Testis (tissue), 3 donors: Measurements from ENCODE around the gene GRIN1. TPM values are rescaled to one million over a fixed set of nuclear protein-coding genes. Genes with fewer than 3 reads are reported as not detected.

Source experiments
- DNase-seq: peaks from one replicate; pipeline ENCODE4 v3.0.0-alpha.2; 2019
- H3K27ac ChIP-seq, 2 donors: fragments of 200-600 bp; sonication (generic); one replicate each; pipeline ENCODE4 v1.5.1; 2019
- H3K27me3 ChIP-seq: fragments of 200-600 bp; sonication (generic); one replicate; pipeline ENCODE4 v1.5.1; 2019
- H3K36me3 ChIP-seq: fragments of 200-600 bp; sonication (generic); one replicate; pipeline ENCODE4 v1.5.1; 2017; ENCODE audit warnings: low read depth; ENCODE audit errors: missing control alignments
- H3K4me1 ChIP-seq: fragments of 200-600 bp; sonication (generic); one replicate; pipeline ENCODE4 v1.5.1; 2019
- H3K4me3 ChIP-seq, 2 donors: fragments of 200-600 bp; sonication (generic); one replicate each; pipeline ENCODE4 v1.5.1; 2017 to 2019
- H3K9me3 ChIP-seq: fragments of 200-600 bp; sonication (generic); one replicate; pipeline ENCODE4 v1.5.1; 2017
- CTCF ChIP-seq, 3 experiments: fragments of 450-650 bp in 2 of 3; fragments of 200-600 bp in 1 of 3; sonication (generic) in 1 of 3; IDR thresholded peaks; one replicate each; pipeline ENCODE4 v1.5.1; 2016 to 2019; ENCODE audit warnings: antibody characterized with exemption in 3 of 3, mild to moderate bottlenecking in 2 of 3, moderate library complexity in 1 of 3
- POLR2A ChIP-seq: fragments of 450-650 bp; IDR thresholded peaks from one replicate; pipeline ENCODE4 v1.6.1; 2017; ENCODE audit warnings: antibody characterized with exemption, mild to moderate bottlenecking, moderate library complexity
- WGBS, 2 donors: methylation state at CpG; one replicate each; pipeline ENCODE4 v1.1.5; 2018; 5-methylcytosine and 5-hydroxymethylcytosine counted together
- intact Hi-C: fragments of 100-400 bp; cut with DNase I; formaldehyde crosslinking; loops from one replicate; pipeline ENCODE4 v1.15.1; 2023; ENCODE audit warnings: low total_unique reads
- polyA plus RNA-seq: library from polyadenylated mRNA; stranded (reverse); fragments of 350-450 nt; fragmentation: Illumina TruSeq; extraction: RNeasy Lipid Tissue Mini Kit (QIAGEN cat#74804); gene quantifications from one replicate; pipeline ENCODE4 v1.2.3, GENCODE V29; 2014; ENCODE audit warnings: low read depth, low replicate concordance; ENCODE audit not compliant: insufficient read depth
- total RNA-seq, 2 donors: library from RNA; depleted of rRNA; stranded (reverse); fragments of >200 nt; gene quantifications; one replicate each; pipeline ENCODE4 v1.2.3, GENCODE V29; 2016

GRIN1 gene
- total and polyA plus RNA-seq, 3 donors from 2014 or later, result 0.79 to 3.8 (median 1.5) TPM

DNA sequence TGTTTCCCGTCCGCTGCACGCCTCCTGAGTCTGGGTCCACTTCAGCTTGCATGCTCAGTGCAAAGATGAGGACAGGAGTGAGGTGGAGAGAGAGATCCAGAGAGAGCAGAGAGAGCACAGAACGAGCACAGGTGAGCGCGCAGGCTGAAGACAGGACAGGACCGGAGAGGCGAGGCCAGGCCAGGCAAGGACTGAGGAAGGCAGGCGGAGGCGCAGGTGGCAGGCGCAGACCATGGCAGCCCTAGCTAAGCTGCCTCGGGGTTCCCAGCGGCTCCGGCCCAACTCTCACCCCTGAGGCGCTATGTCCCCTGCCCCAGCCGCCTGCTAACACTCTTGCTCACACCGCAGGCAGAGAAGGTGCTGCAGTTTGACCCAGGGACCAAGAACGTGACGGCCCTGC, 9.7 kb downstream of the GRIN1 start:
- 86 to 88% methylated on average over 19 of the region's 19 CpGs for WGBS, 2 donors
- Histone ChIP-seq H3K4me3 (no peak overlapping the region), H3K27me3 (no peaks in the 10 kb centered on the region), H3K27ac (no peak overlapping the region), H3K36me3 (no peaks in the 10 kb centered on the region), H3K9me3 (no peaks in the 10 kb centered on the region), H3K4me1 (no peaks in the 10 kb centered on the region)
- no peak for TF ChIP-seq POLR2A
- no peak for TF ChIP-seq CTCF (IDR thresholded peaks at IDR 0.05)
- intact Hi-C loops, result no loop called here
- DNase-seq, result no peak

DNA sequence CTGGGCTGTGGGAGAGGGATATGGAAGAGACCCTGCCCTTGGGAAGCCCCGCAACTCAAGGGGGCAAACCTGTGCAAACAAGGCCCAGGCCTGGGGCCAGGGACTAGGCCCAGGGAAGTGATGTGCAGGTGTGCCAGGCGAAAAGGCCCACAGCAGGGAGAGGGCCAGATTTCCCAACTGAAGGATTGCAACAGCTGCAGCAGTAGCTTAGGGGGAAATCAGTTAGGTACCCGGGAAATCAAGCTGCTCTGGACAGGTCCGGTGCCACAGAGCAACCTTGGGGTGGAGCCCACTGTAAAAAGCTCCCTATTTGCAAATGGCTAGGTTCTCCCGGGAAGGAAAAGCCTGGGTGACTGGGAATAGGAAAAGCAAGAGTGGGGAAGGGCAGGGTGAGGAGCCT, 10.4 kb downstream of the GRIN1 start:
- H3K4me1 ChIP-seq, result no peaks in the 10 kb centered on the region
- no peaks in the 10 kb centered on the region for H3K36me3 ChIP-seq
- H3K27me3 ChIP-seq, result no peaks in the 10 kb centered on the region
- no peak overlapping the region for H3K4me3 ChIP-seq
- no peak for DNase-seq
- TF ChIP-seq CTCF (IDR thresholded peaks at IDR 0.05), result no peak
- no peak for TF ChIP-seq POLR2A
- 78% methylated on average over 5 of the region's 5 CpGs for WGBS, 2 donors
- no peaks in the 10 kb centered on the region for H3K9me3 ChIP-seq
- H3K27ac ChIP-seq, result no peak overlapping the region
- intact Hi-C loops, result no loop called here

- intact Hi-C loops, result no loop called here
- H3K27me3 ChIP-seq, result no peaks in the 10 kb centered on the region
- no peaks in the 10 kb centered on the region for H3K4me1 ChIP-seq
- H3K36me3 ChIP-seq, result no peaks in the 10 kb centered on the region
- no peaks in the 10 kb centered on the region for H3K9me3 ChIP-seq
- H3K27ac ChIP-seq, result no peak overlapping the region
- no peak for DNase-seq
- TF ChIP-seq POLR2A, result no peak
- TF ChIP-seq CTCF (IDR thresholded peaks at IDR 0.05), result no peak
- 42 to 43% methylated on average over 19 to 20 of the region's 20 CpGs for WGBS, 2 donors
- peak overlapping the region in 1 of 2 donors; percentile 10 for H3K4me3 ChIP-seq
Observed at GRCh38 chr9:137149942-137150616, 11.1 kb downstream of the GRIN1 start.

GRCh38 chr9:137150617-137151457, 11.9 kb downstream of the GRIN1 start:
- TF ChIP-seq CTCF (IDR thresholded peaks at IDR 0.05) (no peak), POLR2A (no peak)
- 19 to 29% methylated on average over 32 to 34 of the region's 34 CpGs for WGBS, 2 donors

More at GRCh38 chr9:137150617-137151457, 11.9 kb downstream of the GRIN1 start:
- Histone ChIP-seq H3K27me3 (no peaks in the 10 kb centered on the region), H3K4me1 (no peaks in the 10 kb centered on the region), H3K36me3 (no peaks in the 10 kb centered on the region), H3K9me3 (no peaks in the 10 kb centered on the region), H3K27ac (no peak overlapping the region), H3K4me3 (peak overlapping the region in 1 of 2 donors; percentile 10)
- intact Hi-C loops, result no loop called here
- peak; percentile 77 for DNase-seq
